IMR-90 (cell line): ENCODE data around the gene EID3. TPM values are rescaled to one million over a fixed set of nuclear protein-coding genes. Genes with fewer than 3 reads are reported as not detected.

ENCODE experiments used
- ATAC-seq: fragments of 200-7000 bp; cut with Tn5 transposase; 2 replicates; pipeline ENCODE4 v1.9.1; 2020; ENCODE audit warnings: low read depth, mild to moderate bottlenecking, moderate library complexity
- BruUV-seq: library from RNA; stranded (reverse); fragments of 400-500 nt; replicated peaks from 2 replicates; lab custom pipeline; 2021; lab: Mats Ljungman, UMichigan
- CTCF ChIA-PET: fragments of 300-600 bp; formaldehyde crosslinking; extraction: SDS; loops from one replicate; lab custom pipeline; 2021; ENCODE audit warnings: antibody characterized with exemption; lab: Yijun Ruan, JAX
- POLR2A ChIA-PET: fragments of 300-600 bp; sonication (Branson Sonifier 250); formaldehyde crosslinking; loops from one replicate; lab custom pipeline; 2022; ENCODE audit warnings: antibody characterized with exemption; ENCODE audit not compliant: unreplicated experiment; lab: Charles Lee
- DNase-seq: peaks from one replicate; pipeline ENCODE4 v3.0.0; 2013
- H2AFZ ChIP-seq: replicated peaks from 2 replicates; pipeline ENCODE3; 2013; ENCODE audit warnings: low read length, mild to moderate bottlenecking; ENCODE audit not compliant: poor library complexity
- H2AK5ac ChIP-seq: 2 replicates; pipeline ENCODE4 v1.6.1; 2013; ENCODE audit warnings: low read depth, low read length, inconsistent platforms
- H2AK9ac ChIP-seq: replicated peaks from 2 replicates; pipeline ENCODE3; 2013; ENCODE audit warnings: mild to moderate bottlenecking, low read depth, low read length, moderate library complexity; ENCODE audit not compliant: poor library complexity
- H2BK120ac ChIP-seq: 2 replicates; pipeline ENCODE4 v1.6.1; 2013; ENCODE audit warnings: low read depth, low read length, inconsistent platforms
- H2BK15ac ChIP-seq: 3 replicates; pipeline ENCODE4 v1.6.1; 2013; ENCODE audit warnings: low read depth, low read length, inconsistent platforms
- H2BK20ac ChIP-seq: 2 replicates; pipeline ENCODE4 v1.6.1; 2013; ENCODE audit warnings: low read depth, mild to moderate bottlenecking, inconsistent platforms, low read length, moderate library complexity
- H2BK5ac ChIP-seq: 2 replicates; pipeline ENCODE4 v1.6.1; 2013; ENCODE audit warnings: mild to moderate bottlenecking, low read depth, low read length, inconsistent platforms; ENCODE audit not compliant: poor library complexity, severe bottlenecking
- H3K14ac ChIP-seq: replicated peaks from 2 replicates; pipeline ENCODE4 v1.6.1; 2013; ENCODE audit warnings: low read depth, low read length, inconsistent platforms
- H3K18ac ChIP-seq: 2 replicates; pipeline ENCODE4 v1.6.1; 2013; ENCODE audit warnings: low read depth, low read length, control low read depth
- H3K23ac ChIP-seq: 2 replicates; pipeline ENCODE4 v1.6.1; 2013; ENCODE audit warnings: low read depth, low read length, inconsistent platforms
- H3K27ac ChIP-seq: 2 replicates; pipeline ENCODE4 v1.5.1; 2013; ENCODE audit warnings: mild to moderate bottlenecking, control low read depth, low read length; ENCODE audit not compliant: insufficient read depth
- H3K27me3 ChIP-seq: 2 replicates; pipeline ENCODE4 v1.6.1; 2013; ENCODE audit warnings: low read length; ENCODE audit not compliant: control insufficient read depth, insufficient read depth
- H3K36me3 ChIP-seq: 2 replicates; pipeline ENCODE4 v1.6.1; 2013; ENCODE audit warnings: low read length, mixed read lengths; ENCODE audit not compliant: control insufficient read depth, insufficient read depth
- H3K4ac ChIP-seq: 2 replicates; pipeline ENCODE4 v1.6.1; 2013; ENCODE audit warnings: low read depth, low read length, inconsistent platforms
- H3K4me1 ChIP-seq: 2 replicates; pipeline ENCODE4 v1.6.1; 2013; ENCODE audit warnings: low read length, mixed read lengths; ENCODE audit not compliant: control insufficient read depth, insufficient read depth
- H3K4me2 ChIP-seq: 2 replicates; pipeline ENCODE4 v1.6.1; 2013; ENCODE audit warnings: low read depth, mild to moderate bottlenecking, control low read depth, low read length, moderate library complexity
- H3K4me3 ChIP-seq: 2 replicates; pipeline ENCODE4 v1.5.1; 2013; ENCODE audit warnings: low read depth, mild to moderate bottlenecking, control low read depth, low read length, moderate library complexity; ENCODE audit not compliant: insufficient read depth
- H3K56ac ChIP-seq: 2 replicates; pipeline ENCODE4 v1.6.1; 2013; ENCODE audit warnings: low read length, inconsistent platforms; ENCODE audit not compliant: insufficient read depth; ENCODE audit errors: extremely low read depth
- H3K79me1 ChIP-seq, 2 experiments: 2 replicates each; pipeline ENCODE4 v1.6.1; 2013; ENCODE audit warnings: low read length in 2 of 2, inconsistent platforms in 1 of 2, low read depth in 1 of 2
- H3K9ac ChIP-seq: 2 replicates; pipeline ENCODE4 v1.6.1; 2013; ENCODE audit warnings: low read depth, low read length, control low read depth
- H3K9me1 ChIP-seq: 2 replicates; pipeline ENCODE4 v1.6.1; 2013; ENCODE audit warnings: low read length, inconsistent platforms; ENCODE audit not compliant: insufficient read depth
- H3K9me3 ChIP-seq: 2 replicates; pipeline ENCODE4 v1.6.1; 2013; ENCODE audit warnings: low read length; ENCODE audit not compliant: control insufficient read depth, insufficient read depth
- H4K20me1 ChIP-seq: 2 replicates; pipeline ENCODE4 v1.6.1; 2013; ENCODE audit warnings: low read length, inconsistent platforms; ENCODE audit not compliant: insufficient read depth
- H4K5ac ChIP-seq: 2 replicates; pipeline ENCODE4 v1.6.1; 2013; ENCODE audit warnings: mild to moderate bottlenecking, low read depth, low read length, control low read depth
- H4K8ac ChIP-seq, 2 experiments: 2 replicates each; pipeline ENCODE4 v1.6.1; 2013; ENCODE audit warnings: low read depth in 2 of 2, low read length in 2 of 2, control low read depth in 1 of 2, inconsistent platforms in 1 of 2
- H4K91ac ChIP-seq: 2 replicates; pipeline ENCODE4 v1.6.1; 2013; ENCODE audit warnings: low read depth, low read length, inconsistent platforms; ENCODE audit not compliant: insufficient read depth
- MXI1 ChIP-seq: IDR thresholded peaks from 2 replicates; pipeline ENCODE4 v1.6.1; 2012; ENCODE audit warnings: low read depth, mild to moderate bottlenecking, low read length, moderate library complexity, borderline replicate concordance
- dilution Hi-C: fragments of 300-500 bp; cut with HindIII; formaldehyde crosslinking; loops from one replicate; pipeline ENCODE4 v1.14.3; 2018; ENCODE audit warnings: low sequenced_read_pairs; ENCODE audit not compliant: unreplicated experiment
- in situ Hi-C: fragments of 300-500 bp; cut with MboI; formaldehyde crosslinking; loops from 3 replicates; pipeline ENCODE4 v1.14.3; 2019; ENCODE audit warnings: low sequenced_read_pairs, inconsistent platforms, mixed read lengths
- intact Hi-C: fragments of 100-400 bp; cut with micrococcal nuclease; formaldehyde crosslinking; loops from 2 replicates; pipeline ENCODE4 v1.10.0; 2022
- polyA plus RNA-seq, 3 experiments: library from polyadenylated mRNA; depleted of rRNA; stranded (reverse); fragments of >200 nt; gene quantifications; 2 replicates each; pipeline ENCODE4 v1.2.3, GENCODE V29; 2012; ENCODE audit warnings: low replicate concordance in 1 of 3
- total RNA-seq: library from RNA; depleted of rRNA; stranded (reverse); fragments of >200 nt; gene quantifications from 2 replicates; pipeline ENCODE4 v1.2.3, GENCODE V29; 2012
- TF ChIP-seq, protein P1 (sequence below): fragments of 150-350 bp; IDR thresholded peaks from 2 replicates; pipeline ENCODE4 v1.6.1; 2016; ENCODE audit warnings: low read depth, mild to moderate bottlenecking, low read length, moderate library complexity, borderline replicate concordance

The EID3 gene
- total and polyA plus RNA-seq, 2 of the 4 experiments (the other 2 are of a cell fraction), result 2.2 to 4.1 TPM

DNA sequence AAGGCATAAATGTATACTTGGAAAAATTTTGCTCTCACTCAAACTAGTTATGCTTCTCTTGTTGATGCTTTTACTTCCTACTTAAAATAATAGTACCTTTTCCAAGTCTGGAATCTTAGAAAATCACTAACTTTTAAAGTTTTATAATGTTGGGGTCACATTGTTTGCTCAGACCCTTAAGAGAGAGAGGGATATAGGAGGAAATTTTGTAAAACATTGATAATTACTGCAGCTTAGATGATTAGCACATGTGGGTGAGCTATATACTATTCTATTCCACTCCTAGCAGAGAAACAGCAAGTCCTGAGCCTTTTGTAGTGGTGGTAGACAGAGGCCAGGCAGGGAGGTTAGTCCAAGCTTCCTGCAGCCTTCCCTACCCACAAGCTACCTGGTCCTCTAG lies 13.4 kb downstream of the EID3 start:
- H2BK5ac ChIP-seq, result no peak overlapping the region
- peaks cover 15% of the 10 kb centered on the region for H3K4me1 ChIP-seq
- peaks cover 68% of the 10 kb centered on the region for H3K36me3 ChIP-seq
- H3K18ac ChIP-seq, result no peak overlapping the region
- no peak overlapping the region for H3K4me3 ChIP-seq
- H3K23ac ChIP-seq, result no peak overlapping the region
- no peak overlapping the region for H2AK5ac ChIP-seq
- no peak overlapping the region for H2AK9ac ChIP-seq
- no peak overlapping the region for H2BK120ac ChIP-seq
- POLR2A ChIA-PET, result no interaction called here
- ATAC-seq (no peak), DNase-seq (no peak)
- H4K20me1 ChIP-seq, result peaks cover 87% of the 10 kb centered on the region
- H3K56ac ChIP-seq, result no peak overlapping the region
- no peak overlapping the region for H2BK15ac ChIP-seq
- H3K14ac ChIP-seq, result no peak overlapping the region
- no peak overlapping the region for H3K9ac ChIP-seq
- H2AFZ ChIP-seq, result no peak overlapping the region
- no TSS peak for BruUV-seq
- in situ Hi-C loops (no loop called here), dilution Hi-C loops (no loop called here), intact Hi-C loops (no loop called here)
- no peaks in the 10 kb centered on the region for H3K9me3 ChIP-seq
- no peak overlapping the region for H4K5ac ChIP-seq
- peaks cover 29 to 70% of the 10 kb centered on the region in 2 experiments for H3K79me1 ChIP-seq
- H3K9me1 ChIP-seq, result peaks cover 8% of the 10 kb centered on the region; the same call in 1 of the 2 replicates
- TF ChIP-seq MXI1, result no peak
- TF ChIP-seq, protein P1, sequence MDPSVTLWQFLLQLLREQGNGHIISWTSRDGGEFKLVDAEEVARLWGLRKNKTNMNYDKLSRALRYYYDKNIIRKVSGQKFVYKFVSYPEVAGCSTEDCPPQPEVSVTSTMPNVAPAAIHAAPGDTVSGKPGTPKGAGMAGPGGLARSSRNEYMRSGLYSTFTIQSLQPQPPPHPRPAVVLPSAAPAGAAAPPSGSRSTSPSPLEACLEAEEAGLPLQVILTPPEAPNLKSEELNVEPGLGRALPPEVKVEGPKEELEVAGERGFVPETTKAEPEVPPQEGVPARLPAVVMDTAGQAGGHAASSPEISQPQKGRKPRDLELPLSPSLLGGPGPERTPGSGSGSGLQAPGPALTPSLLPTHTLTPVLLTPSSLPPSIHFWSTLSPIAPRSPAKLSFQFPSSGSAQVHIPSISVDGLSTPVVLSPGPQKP, result no peak
- no peak overlapping the region for H2BK20ac ChIP-seq
- H4K8ac ChIP-seq, result no peak overlapping the region
- H3K27ac ChIP-seq, result peak overlapping the region; percentile 52; the same call in 1 of the 2 replicates
- CTCF ChIA-PET, result no interaction called here
- no peaks in the 10 kb centered on the region for H3K27me3 ChIP-seq
- no peak overlapping the region for H4K91ac ChIP-seq
- H3K4me2 ChIP-seq, result no peak overlapping the region
- no peak overlapping the region for H3K4ac ChIP-seq
